ENCODE measurements around the gene TFF1.

- no peak for TF ChIP-seq GATA2 (IDR thresholded peaks at IDR 0.05; ENCODE audit: low read depth, low read length)
- no peak for TF ChIP-seq GATA3 (IDR thresholded peaks at IDR 0.05; ENCODE audit: low read depth, low read length)
Observed at GRCh38 chr21:42366292-42367010, at the start of gene TFF1.
